AG04450 (cell line): ENCODE data around the gene PFDN1. TPM values are rescaled to one million over a fixed set of nuclear protein-coding genes. Genes with fewer than 3 reads are reported as not detected.
A peak's percentile ranks its signal among the peaks of the same experiment; 100 is the strongest.

ENCODE experiments used
- CTCF ChIA-PET: fragments of 300-600, 350-600 bp; formaldehyde crosslinking; extraction: SDS; loops from one replicate; lab custom pipeline; 2022; ENCODE audit warnings: antibody characterized with exemption, inconsistent platforms; lab: Charles Lee
- POLR2A ChIA-PET: fragments of 350-600 bp; formaldehyde crosslinking; extraction: SDS; loops from one replicate; lab custom pipeline; 2021; ENCODE audit warnings: antibody characterized with exemption, inconsistent platforms; lab: Yijun Ruan, JAX
- DNase-seq: peaks from one replicate; pipeline ENCODE4 v3.0.0-alpha.2; 2011; ENCODE audit warnings: low read depth, low spot score
- H3K27ac ChIP-seq: one replicate; pipeline ENCODE4 v1.5.1; 2012; ENCODE audit warnings: low read depth, low read length, control low read depth
- H3K27me3 ChIP-seq: one replicate; pipeline ENCODE4 v1.6.0; 2012; ENCODE audit warnings: low read length; ENCODE audit not compliant: control insufficient read depth, insufficient read depth
- H3K4me3 ChIP-seq: 2 replicates; pipeline ENCODE4 v1.5.1; 2011; ENCODE audit warnings: mild to moderate bottlenecking, low read depth, low read length, control low read depth
- H3K9me3 ChIP-seq: 2 replicates; pipeline ENCODE4 v1.5.1; 2012; ENCODE audit warnings: low read length; ENCODE audit not compliant: control insufficient read depth, insufficient read depth
- polyA plus RNA-seq: library from polyadenylated mRNA; depleted of rRNA; stranded (reverse); fragments of >200 nt; gene quantifications from 2 replicates; pipeline ENCODE4 v1.2.3, GENCODE V29; 2011
- TF ChIP-seq, protein P1 (sequence below): IDR thresholded peaks from 2 replicates; pipeline ENCODE4 v1.5.1; 2011; ENCODE audit warnings: low read depth, low read length, control low read depth, inconsistent platforms

The PFDN1 gene
- polyA plus RNA-seq, 1 experiment: 112 TPM

DNA sequence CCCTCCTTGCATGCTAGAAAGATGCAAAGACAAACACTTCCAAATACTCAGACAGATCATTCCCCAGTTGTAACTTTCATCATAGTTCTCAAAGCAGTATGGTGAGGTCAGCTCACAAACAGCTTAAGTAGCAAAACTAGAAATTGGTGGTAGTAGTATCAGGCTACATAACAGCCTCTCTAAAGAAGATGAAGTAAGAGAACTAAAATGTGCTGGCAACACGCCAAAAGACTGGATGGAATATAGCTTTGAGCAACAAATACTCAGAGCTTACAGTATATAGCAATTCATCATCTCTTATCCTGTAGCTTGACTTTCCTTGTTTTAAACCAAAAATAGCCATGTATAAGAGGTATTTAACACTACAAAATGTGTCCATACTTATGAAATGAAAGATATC lies 7.5 kb downstream of the PFDN1 start:
- Histone ChIP-seq H3K27me3 (no peaks in the 10 kb centered on the region), H3K9me3 (no peaks in the 10 kb centered on the region), H3K27ac (no peak overlapping the region), H3K4me3 (no peak overlapping the region)
- ChIA-PET POLR2A (interaction anchor here (0.7 to 2.7 kb wide), 3 partner anchors 28 to 51 kb away, joined by 3 to 11 read pairs (median 4); partner anchors contain the start of gene HBEGF), CTCF (interaction anchor here (0.6 to 2.0 kb wide), 4 partner anchors 18 to 56 kb away, joined by 3 to 13 read pairs (median 8); partner anchors contain the start of gene HBEGF)
- DNase-seq: peak; percentile 90
- TF ChIP-seq, protein P1, sequence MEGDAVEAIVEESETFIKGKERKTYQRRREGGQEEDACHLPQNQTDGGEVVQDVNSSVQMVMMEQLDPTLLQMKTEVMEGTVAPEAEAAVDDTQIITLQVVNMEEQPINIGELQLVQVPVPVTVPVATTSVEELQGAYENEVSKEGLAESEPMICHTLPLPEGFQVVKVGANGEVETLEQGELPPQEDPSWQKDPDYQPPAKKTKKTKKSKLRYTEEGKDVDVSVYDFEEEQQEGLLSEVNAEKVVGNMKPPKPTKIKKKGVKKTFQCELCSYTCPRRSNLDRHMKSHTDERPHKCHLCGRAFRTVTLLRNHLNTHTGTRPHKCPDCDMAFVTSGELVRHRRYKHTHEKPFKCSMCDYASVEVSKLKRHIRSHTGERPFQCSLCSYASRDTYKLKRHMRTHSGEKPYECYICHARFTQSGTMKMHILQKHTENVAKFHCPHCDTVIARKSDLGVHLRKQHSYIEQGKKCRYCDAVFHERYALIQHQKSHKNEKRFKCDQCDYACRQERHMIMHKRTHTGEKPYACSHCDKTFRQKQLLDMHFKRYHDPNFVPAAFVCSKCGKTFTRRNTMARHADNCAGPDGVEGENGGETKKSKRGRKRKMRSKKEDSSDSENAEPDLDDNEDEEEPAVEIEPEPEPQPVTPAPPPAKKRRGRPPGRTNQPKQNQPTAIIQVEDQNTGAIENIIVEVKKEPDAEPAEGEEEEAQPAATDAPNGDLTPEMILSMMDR: no peak

DNA sequence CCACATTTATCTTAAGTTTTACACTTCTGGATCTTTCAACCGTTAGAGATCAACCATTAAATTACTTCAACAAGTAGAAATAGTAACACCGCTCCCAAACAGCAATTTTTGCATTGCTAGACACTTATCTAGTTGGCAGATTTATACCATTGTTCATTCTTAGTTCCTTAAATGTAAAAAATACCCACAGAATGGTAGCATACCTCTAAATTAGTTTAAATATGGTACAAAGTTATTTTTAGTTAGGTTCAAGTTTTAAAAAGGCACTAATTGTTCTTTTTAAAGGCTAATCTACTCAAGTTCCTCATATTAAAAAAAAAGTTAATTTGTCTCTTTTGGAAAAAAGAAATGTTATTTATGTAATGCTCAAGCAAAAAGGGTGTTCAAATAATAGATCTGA lies 8.1 kb downstream of the PFDN1 start:
- CTCF ChIA-PET: interaction anchor here (1.0 to 2.0 kb wide), 4 partner anchors 33 to 57 kb away, joined by 3 to 13 read pairs (median 6); partner anchors contain the start of gene HBEGF
- no peak for DNase-seq
- TF ChIP-seq, protein P1: no peak
- Histone ChIP-seq H3K27ac (no peak overlapping the region), H3K4me3 (no peak overlapping the region), H3K27me3 (no peaks in the 10 kb centered on the region), H3K9me3 (no peaks in the 10 kb centered on the region)
- POLR2A ChIA-PET: interaction anchor here (1.1 to 2.7 kb wide), 2 partner anchors 28 to 51 kb away, joined by 4 to 11 read pairs; partner anchors contain the start of gene HBEGF

DNA sequence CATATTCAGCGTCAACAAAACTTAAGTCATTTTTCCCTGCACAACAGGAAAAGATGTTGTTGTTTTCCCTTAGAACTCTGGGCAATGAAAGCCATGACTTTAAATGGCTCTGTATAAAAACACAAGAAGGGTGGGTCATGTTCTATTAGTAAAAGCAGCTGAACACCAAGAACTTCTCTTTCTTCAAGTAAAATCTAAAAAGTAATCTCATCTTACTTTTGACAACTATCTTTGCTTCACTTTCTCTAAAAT lies 9.1 kb downstream of the PFDN1 start:
- CTCF ChIA-PET: interaction anchor here (0.8 to 1.1 kb wide), 3 partner anchors 32 to 70 kb away, joined by 3 to 5 read pairs (median 4); partner anchors contain the start of gene HBEGF
- no peak overlapping the region for H3K27ac ChIP-seq
- TF ChIP-seq, protein P1: no peak

DNA sequence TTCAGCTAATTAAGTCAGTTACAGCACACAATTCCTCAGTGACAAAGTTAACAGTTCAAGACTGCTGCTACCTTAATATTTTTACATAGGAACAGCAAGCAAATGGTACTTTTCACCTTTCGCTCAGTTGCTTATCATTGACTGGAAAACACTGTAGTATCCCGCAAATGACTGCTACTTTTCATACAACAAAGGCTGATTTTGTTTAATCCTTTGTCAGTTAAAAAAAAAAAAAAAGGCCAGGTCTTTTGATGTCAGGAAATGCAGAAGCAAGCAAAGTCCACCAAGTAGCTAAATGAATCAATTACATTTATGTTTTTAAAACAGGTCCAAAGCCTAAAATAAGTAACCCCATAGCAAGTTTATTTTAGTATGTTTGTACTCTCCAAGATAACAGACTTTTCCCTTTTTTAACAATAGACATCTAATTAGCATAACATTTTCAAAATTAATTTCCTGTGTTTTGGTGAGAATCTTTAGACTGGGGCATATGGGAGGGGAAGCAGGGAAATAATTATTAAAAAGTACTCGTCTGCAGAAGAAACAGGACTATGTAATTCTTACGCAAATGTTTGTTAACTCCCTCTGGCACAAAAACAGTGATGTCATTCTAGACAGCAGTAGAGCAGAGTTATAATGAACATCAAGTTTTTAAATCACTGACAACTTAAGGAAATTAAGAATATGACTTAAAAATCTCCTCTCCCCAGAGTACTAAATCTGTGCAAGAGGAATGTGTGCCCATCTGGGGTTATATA lies 9.6 kb downstream of the PFDN1 start:
- no peak overlapping the region for H3K4me3 ChIP-seq
- no peaks in the 10 kb centered on the region for H3K9me3 ChIP-seq
- ChIA-PET CTCF (interaction anchor here (0.6 to 1.4 kb wide), 3 partner anchors 49 to 59 kb away, joined by 3 to 5 read pairs (median 5); partner anchors contain the start of gene HBEGF), POLR2A (interaction anchor here (0.8 to 2.7 kb wide), 3 partner anchors 29 to 53 kb away, joined by 3 to 11 read pairs (median 5); partner anchors contain the start of gene HBEGF)
- no peaks in the 10 kb centered on the region for H3K27me3 ChIP-seq
- TF ChIP-seq, protein P1: no peak
- no peak for DNase-seq
- no peak overlapping the region for H3K27ac ChIP-seq

More for the DNA sequence above, 9.1 kb downstream of the PFDN1 start:
- POLR2A ChIA-PET: interaction anchor here (2.7 kb wide), 1 partner anchor 52 kb away, joined by 11 read pairs; the partner anchor contains the start of gene HBEGF
- DNase-seq: no peak
- Histone ChIP-seq H3K27me3 (no peaks in the 10 kb centered on the region), H3K4me3 (no peak overlapping the region), H3K9me3 (no peaks in the 10 kb centered on the region)
